CD8-positive, alpha-beta memory T cell (primary cell): ENCODE results near the gene CYLD. TPM values are rescaled to one million over a fixed set of nuclear protein-coding genes. Genes with fewer than 3 reads are reported as not detected.

Experiments used
- CTCF ChIA-PET: fragments of 350-600 bp; sonication (Branson Sonifier 250); formaldehyde crosslinking; loops from one replicate; lab custom pipeline; 2021; ENCODE audit warnings: antibody characterized with exemption; lab: Charles Lee
- POLR2A ChIA-PET: fragments of 350-600 bp; sonication (Branson Sonifier 250); formaldehyde crosslinking; loops from one replicate; lab custom pipeline; 2021; ENCODE audit warnings: antibody characterized with exemption; lab: Charles Lee
- DNase-seq, 5 donors: peaks; one replicate each; pipeline versions ENCODE4 v3.0.0 to v3.0.0-alpha.2; 2020 to 2022; ENCODE audit warnings: mixed read lengths in 1 of 5
- H3K27ac ChIP-seq: one replicate; pipeline ENCODE4 v1.7.0; 2013; ENCODE audit warnings: low read depth, mild to moderate bottlenecking, low read length, moderate library complexity
- H3K27me3 ChIP-seq: 2 replicates; pipeline ENCODE4 v1.7.0; 2013; ENCODE audit warnings: low read length, mild to moderate bottlenecking; ENCODE audit not compliant: insufficient read depth, poor library complexity, severe bottlenecking
- H3K36me3 ChIP-seq: 2 replicates; pipeline ENCODE4 v1.7.0; 2013; ENCODE audit warnings: mild to moderate bottlenecking, low read length, moderate library complexity; ENCODE audit not compliant: insufficient read depth
- H3K4me1 ChIP-seq: 2 replicates; pipeline ENCODE4 v1.7.0; 2013; ENCODE audit warnings: mild to moderate bottlenecking, low read length, moderate library complexity; ENCODE audit not compliant: insufficient read depth
- H3K4me3 ChIP-seq: 2 replicates; pipeline ENCODE4 v1.7.0; 2013; ENCODE audit warnings: mild to moderate bottlenecking, low read length
- H3K9me3 ChIP-seq: 2 replicates; pipeline ENCODE4 v1.7.0; 2013; ENCODE audit warnings: mild to moderate bottlenecking, low read length
- H3K27ac Mint-ChIP-seq, 8 donors: one replicate each; pipeline ENCODE4 v1.8.0; 2020 to 2021; ENCODE audit warnings: mixed read lengths in 8 of 8, mild to moderate bottlenecking in 6 of 8, inconsistent platforms in 3 of 8, moderate library complexity in 3 of 8
- H3K27me3 Mint-ChIP-seq, 2 donors: one replicate each; pipeline ENCODE4 v1.8.0; 2020 to 2021; ENCODE audit warnings: mixed read lengths in 2 of 2, mild to moderate bottlenecking in 1 of 2, moderate library complexity in 1 of 2
- H3K36me3 Mint-ChIP-seq, 3 donors: one replicate each; pipeline ENCODE4 v1.8.0; 2020 to 2021; ENCODE audit warnings: mixed read lengths in 3 of 3, inconsistent platforms in 1 of 3, mild to moderate bottlenecking in 1 of 3
- H3K4me1 Mint-ChIP-seq, 3 donors: one replicate each; pipeline ENCODE4 v1.8.0; 2020 to 2021; ENCODE audit warnings: mixed read lengths in 3 of 3, inconsistent platforms in 1 of 3, mild to moderate bottlenecking in 1 of 3
- H3K4me3 Mint-ChIP-seq, 7 donors: one replicate each; pipeline ENCODE4 v1.8.0; 2020 to 2021; ENCODE audit warnings: mixed read lengths in 7 of 7, mild to moderate bottlenecking in 6 of 7, moderate library complexity in 4 of 7, inconsistent platforms in 2 of 7
- H3K9me3 Mint-ChIP-seq, 5 donors: one replicate each; pipeline ENCODE4 v1.8.0; 2020 to 2022; ENCODE audit warnings: mixed read lengths in 5 of 5, mild to moderate bottlenecking in 3 of 5, moderate library complexity in 2 of 5, inconsistent platforms in 1 of 5
- polyA plus RNA-seq: library from polyadenylated mRNA; unstranded; fragments of 300-500 nt; fragmentation: Illumina TruSeq; gene quantifications from one replicate; pipeline ENCODE4 v1.2.3, GENCODE V29; 2021
- total RNA-seq, 2 experiments: library from RNA; stranded (reverse); gene quantifications; one replicate each; pipeline ENCODE4 v1.2.3, GENCODE V29; 2021

The CYLD gene
- total and polyA plus RNA-seq, 3 experiments from 2014 or later: 105 to 152 (median 144) TPM

DNA sequence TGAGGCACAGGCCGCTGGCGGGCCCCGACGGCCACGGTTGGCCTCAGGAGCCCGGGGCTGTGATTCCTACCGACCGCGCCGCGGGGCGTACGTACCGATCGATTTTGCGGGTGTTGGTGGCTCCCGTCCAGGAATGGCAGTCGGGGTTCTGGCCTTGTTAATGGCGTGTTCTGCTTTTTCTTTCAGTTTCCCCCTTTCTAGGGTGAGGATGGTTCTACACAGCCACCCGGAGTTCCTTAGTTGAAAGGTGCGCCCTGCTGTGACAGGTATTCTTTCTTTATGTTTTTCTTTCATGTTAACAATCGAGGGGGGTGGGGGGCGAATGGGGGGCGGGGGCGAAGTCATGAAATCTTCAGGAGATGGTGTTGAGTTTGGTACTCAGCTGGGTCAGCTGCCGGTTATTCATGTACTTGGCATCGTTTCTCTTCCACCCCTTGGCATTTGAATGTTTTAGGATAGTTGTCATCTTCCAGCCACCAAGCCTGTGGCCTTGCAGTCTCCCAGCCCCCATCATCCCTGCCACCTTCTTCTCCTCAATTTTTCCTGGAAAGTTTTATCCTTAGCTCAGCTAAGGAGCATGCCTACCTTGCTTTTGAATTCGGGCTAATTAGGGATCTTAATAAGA, 802 bp downstream of the CYLD start:
- peak overlapping the region; percentile 91 to 99 (median 96) for H3K4me3 Mint-ChIP-seq
- POLR2A ChIA-PET: interaction anchor here (1.6 kb wide), 1 partner anchor 62 kb away, joined by 4 read pairs; the partner anchor contains the start of gene SNX20

DNA sequence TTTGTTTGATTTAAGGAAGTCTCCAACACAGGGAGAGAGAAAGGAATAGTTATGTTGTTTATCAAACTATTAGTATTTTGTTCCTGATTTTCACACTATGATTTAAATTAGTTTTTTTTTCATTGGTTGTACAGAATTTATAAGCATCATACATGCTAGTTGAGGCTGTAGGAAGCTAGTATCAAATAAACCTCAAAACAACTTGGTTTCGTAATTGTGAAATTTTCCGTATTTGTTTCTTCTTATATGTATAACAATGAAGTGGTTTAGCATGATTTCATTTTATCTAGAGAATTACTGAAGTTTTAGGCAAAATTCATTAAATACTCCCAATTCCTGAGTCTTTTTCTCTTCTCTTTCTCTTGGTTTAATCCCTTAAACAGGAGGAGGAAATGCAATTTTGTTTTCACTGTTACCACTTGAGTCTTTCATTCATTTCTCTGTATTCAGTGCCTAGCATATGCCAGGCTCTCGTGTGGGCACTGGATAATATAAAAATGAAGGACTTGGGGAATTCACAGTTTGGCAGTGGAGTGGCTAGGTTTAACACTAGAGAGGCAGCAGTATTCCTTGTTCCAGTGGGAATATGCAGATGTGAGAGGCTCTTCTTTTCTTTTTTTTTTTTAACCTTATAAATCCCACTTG, 1.8 kb downstream of the CYLD start:
- peak overlapping the region; percentile 12 for H3K27ac ChIP-seq
- DNase-seq: no peak
- Mint-ChIP-seq H3K4me1 (peaks cover 51 to 66% (median 63%) of the 10 kb centered on the region in 3 donors), H3K9me3 (no peaks in the 10 kb centered on the region), H3K27me3 (peaks cover 0 to 4% of the 10 kb centered on the region in 2 donors), H3K27ac (peak overlapping the region; percentile 95 to 100 (median 98)), H3K4me3 (peak overlapping the region; percentile 91 to 99 (median 96)), H3K36me3 (peaks cover 5 to 43% (median 17%) of the 10 kb centered on the region in 3 donors)
- no peaks in the 10 kb centered on the region for H3K9me3 ChIP-seq
- H3K36me3 ChIP-seq: no peaks in the 10 kb centered on the region
- no peaks in the 10 kb centered on the region for H3K27me3 ChIP-seq
- ChIA-PET POLR2A (interaction anchor here (0.8 to 1.6 kb wide), 3 partner anchors 59 to 77 kb away, joined by 3 to 5 read pairs (median 4); partner anchors contain the start of gene SNX20), CTCF (interaction anchor here (0.7 to 3.3 kb wide), 9 partner anchors 24 to 374 kb away, joined by 3 to 39 read pairs (median 3); no protein-coding TSS in a partner anchor)
- peaks cover 44% of the 10 kb centered on the region for H3K4me1 ChIP-seq
- H3K4me3 ChIP-seq: peak overlapping the region; percentile 83

More for the DNA sequence above, 802 bp downstream of the CYLD start:
- peaks cover 5 to 42% (median 17%) of the 10 kb centered on the region in 3 donors for H3K36me3 Mint-ChIP-seq
- Histone ChIP-seq H3K4me3 (peak overlapping the region; percentile 83), H3K27ac (peak overlapping the region; percentile 96), H3K9me3 (no peaks in the 10 kb centered on the region), H3K27me3 (no peaks in the 10 kb centered on the region), H3K4me1 (peaks cover 37% of the 10 kb centered on the region), H3K36me3 (no peaks in the 10 kb centered on the region)
- CTCF ChIA-PET: interaction anchor here (3.3 kb wide), 1 partner anchor 76 kb away, joined by 39 read pairs; no protein-coding TSS in a partner anchor
- H3K27me3 Mint-ChIP-seq: peaks cover 0 to 4% of the 10 kb centered on the region in 2 donors
- peak overlapping the region; percentile 95 to 100 (median 98) for H3K27ac Mint-ChIP-seq
- peaks cover 48 to 60% (median 57%) of the 10 kb centered on the region in 3 donors for H3K4me1 Mint-ChIP-seq
- DNase-seq: peak; percentile 49 to 82 (median 68)
- no peaks in the 10 kb centered on the region for H3K9me3 Mint-ChIP-seq

DNA sequence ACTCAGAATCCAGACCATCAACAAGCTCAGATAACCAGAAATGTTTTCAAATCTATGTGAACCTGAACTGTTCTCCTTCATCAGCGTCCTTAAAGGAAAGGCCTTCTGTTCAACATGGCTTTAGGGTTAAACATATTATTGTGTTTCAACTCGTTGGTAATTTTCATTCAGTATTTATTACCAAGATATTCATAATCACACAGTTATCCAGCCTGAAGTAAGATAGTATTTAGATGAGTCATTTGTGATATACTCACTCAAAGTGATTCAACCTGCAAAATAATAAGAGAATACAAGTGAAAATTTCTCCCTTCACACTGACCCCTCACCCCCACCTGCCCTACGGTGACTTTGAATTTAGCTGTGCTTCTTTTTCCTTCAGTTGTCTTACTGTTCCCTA, 3.0 kb downstream of the CYLD start:
- H3K9me3 Mint-ChIP-seq: no peaks in the 10 kb centered on the region
- ChIA-PET POLR2A (interaction anchor here (0.6 to 1.3 kb wide), 10 partner anchors 29 to 724 kb away, joined by 3 to 11 read pairs (median 4); partner anchors contain the start of gene SNX20), CTCF (interaction anchor here (0.8 to 3.3 kb wide), 11 partner anchors 29 to 720 kb away, joined by 3 to 39 read pairs (median 5); partner anchors contain the start of genes CNEP1R1 and SNX20)
- DNase-seq: no peak
- Histone ChIP-seq H3K27me3 (no peaks in the 10 kb centered on the region), H3K4me3 (peak overlapping the region; percentile 83), H3K9me3 (no peaks in the 10 kb centered on the region), H3K27ac (no peak overlapping the region), H3K36me3 (no peaks in the 10 kb centered on the region), H3K4me1 (peaks cover 54% of the 10 kb centered on the region)
- H3K4me3 Mint-ChIP-seq: peak overlapping the region; percentile 91 to 99 (median 96)
- H3K27me3 Mint-ChIP-seq: peaks cover 0 to 4% of the 10 kb centered on the region in 2 donors
- peaks cover 10 to 47% (median 16%) of the 10 kb centered on the region in 3 donors for H3K36me3 Mint-ChIP-seq
- H3K27ac Mint-ChIP-seq: peak overlapping the region; percentile 92 to 99 (median 98)
- H3K4me1 Mint-ChIP-seq: peaks cover 58 to 78% (median 73%) of the 10 kb centered on the region in 3 donors

DNA sequence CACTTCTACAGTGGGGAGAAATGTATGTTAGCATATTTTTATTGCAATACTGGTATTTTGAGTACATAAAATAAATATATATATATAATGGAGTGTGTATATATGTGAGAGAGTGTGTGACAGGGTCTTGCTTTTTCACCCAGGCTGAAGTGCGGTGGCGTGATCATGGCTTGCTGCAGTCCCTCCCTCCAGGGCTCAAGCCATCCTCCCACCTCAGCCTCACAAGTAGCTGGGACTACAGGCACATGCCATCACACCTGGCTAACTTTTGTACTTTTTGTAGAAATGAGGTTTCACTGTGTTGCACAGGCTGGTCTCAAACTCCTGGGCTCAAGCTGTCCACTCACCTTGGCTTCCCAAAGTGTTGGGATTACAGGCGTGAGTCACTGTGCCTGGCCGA, 4.1 kb downstream of the CYLD start:
- POLR2A ChIA-PET: interaction anchor here (1.3 to 2.0 kb wide), 2 partner anchors 65 to 66 kb away, joined by 10 to 11 read pairs; partner anchors contain the start of gene SNX20
- no peaks in the 10 kb centered on the region for H3K27me3 ChIP-seq
- DNase-seq: no peak

DNA sequence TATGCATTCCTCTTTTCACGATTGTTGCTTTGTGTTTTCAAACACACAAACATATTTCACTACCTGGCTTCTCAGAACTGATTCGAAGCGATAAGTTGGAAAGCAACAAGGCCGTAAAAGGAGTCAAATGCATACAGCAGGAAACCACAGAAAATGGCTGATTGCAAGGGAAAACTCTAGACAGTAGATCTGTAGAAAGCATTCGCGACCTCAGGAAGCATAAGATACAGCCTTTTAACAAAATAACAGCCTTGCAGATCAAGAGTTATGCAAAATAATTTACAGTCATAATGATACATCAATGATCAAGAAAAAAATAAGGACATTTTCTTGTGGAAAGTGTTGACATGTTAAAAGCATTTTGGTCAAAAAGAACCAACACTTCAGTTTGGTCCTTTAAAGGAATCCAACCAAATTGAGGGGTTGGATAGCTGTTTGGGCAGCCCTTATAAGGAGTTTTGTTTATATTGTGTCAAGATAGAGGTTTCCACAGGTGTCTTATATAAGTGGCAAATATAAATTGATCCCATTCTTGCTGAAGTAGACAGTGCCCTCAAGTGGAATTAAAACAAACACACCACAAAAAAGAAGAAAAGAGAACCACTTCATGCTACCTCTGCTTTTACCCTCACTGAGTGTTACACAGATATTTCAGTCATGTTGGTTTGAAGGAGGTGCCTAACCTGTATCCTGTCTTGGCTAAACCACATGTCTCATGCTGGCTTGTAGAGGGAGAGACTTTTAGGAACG, 5.5 kb downstream of the CYLD start:
- H3K9me3 ChIP-seq: no peaks in the 10 kb centered on the region
- H3K4me3 ChIP-seq: peak overlapping the region; percentile 49
- H3K27me3 ChIP-seq: no peaks in the 10 kb centered on the region
- Mint-ChIP-seq H3K36me3 (peaks cover 10 to 65% (median 19%) of the 10 kb centered on the region in 3 donors), H3K9me3 (no peaks in the 10 kb centered on the region), H3K4me3 (peak overlapping the region; percentile 80 to 99 (median 96)), H3K27me3 (peaks cover 0 to 3% of the 10 kb centered on the region in 2 donors), H3K27ac (peak overlapping the region; percentile 34 to 99 (median 94)), H3K4me1 (peaks cover 62 to 87% (median 82%) of the 10 kb centered on the region in 3 donors)
- ChIA-PET CTCF (interaction anchor here (0.9 to 3.3 kb wide), 19 partner anchors 9 to 537 kb away, joined by 3 to 37 read pairs (median 4); partner anchors contain the start of gene SNX20), POLR2A (interaction anchor here (0.7 to 2.0 kb wide), 4 partner anchors 25 to 72 kb away, joined by 3 to 10 read pairs (median 3); partner anchors contain the start of gene SNX20)
- peak overlapping the region; percentile 22 for H3K27ac ChIP-seq
- H3K36me3 ChIP-seq: peaks cover 11% of the 10 kb centered on the region
- DNase-seq: peak in 2 of 5 donors; percentile 59 to 72
- peaks cover 70% of the 10 kb centered on the region for H3K4me1 ChIP-seq

More for the DNA sequence above, 4.1 kb downstream of the CYLD start:
- H3K9me3 ChIP-seq: no peaks in the 10 kb centered on the region
- Mint-ChIP-seq H3K27me3 (peaks cover 0 to 4% of the 10 kb centered on the region in 2 donors), H3K36me3 (peaks cover 10 to 56% (median 19%) of the 10 kb centered on the region in 3 donors), H3K27ac (peak overlapping the region; percentile 92 to 99 (median 98)), H3K4me1 (peaks cover 64 to 82% (median 76%) of the 10 kb centered on the region in 3 donors), H3K4me3 (peak overlapping the region; percentile 91 to 99 (median 96)), H3K9me3 (no peaks in the 10 kb centered on the region)
- H3K4me3 ChIP-seq: peak overlapping the region; percentile 83
- no peak overlapping the region for H3K27ac ChIP-seq
- peaks cover 62% of the 10 kb centered on the region for H3K4me1 ChIP-seq
- CTCF ChIA-PET: interaction anchor here (0.7 to 3.3 kb wide), 17 partner anchors 10 to 721 kb away, joined by 3 to 39 read pairs (median 5); partner anchors contain the start of genes CNEP1R1 and SNX20
- peaks cover 6% of the 10 kb centered on the region for H3K36me3 ChIP-seq

DNA sequence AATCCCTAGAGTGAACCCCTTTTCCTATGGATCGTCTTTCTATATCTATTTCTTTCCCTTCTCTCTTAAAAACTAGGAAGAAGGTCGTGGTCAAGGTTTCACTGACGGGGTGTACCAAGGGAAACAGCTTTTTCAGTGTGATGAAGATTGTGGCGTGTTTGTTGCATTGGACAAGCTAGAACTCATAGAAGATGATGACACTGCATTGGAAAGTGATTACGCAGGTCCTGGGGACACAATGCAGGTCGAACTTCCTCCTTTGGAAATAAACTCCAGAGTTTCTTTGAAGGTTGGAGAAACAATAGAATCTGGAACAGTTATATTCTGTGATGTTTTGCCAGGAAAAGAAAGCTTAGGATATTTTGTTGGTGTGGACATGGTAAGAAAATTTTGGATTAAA, 9.6 kb downstream of the CYLD start:
- Histone ChIP-seq H3K27ac (no peak overlapping the region), H3K4me1 (peaks cover 78% of the 10 kb centered on the region), H3K4me3 (no peak overlapping the region), H3K36me3 (peaks cover 29% of the 10 kb centered on the region), H3K9me3 (no peaks in the 10 kb centered on the region), H3K27me3 (no peaks in the 10 kb centered on the region)
- ChIA-PET CTCF (interaction anchor here (1.0 to 4.1 kb wide), 3 partner anchors 55 to 84 kb away, joined by 4 to 12 read pairs (median 5); no protein-coding TSS in a partner anchor), POLR2A (interaction anchor here (0.6 kb wide), 1 partner anchor 10 kb away, joined by 3 read pairs; the partner anchor contains the start of gene CYLD)
- Mint-ChIP-seq H3K9me3 (no peaks in the 10 kb centered on the region), H3K36me3 (peaks cover 14 to 75% (median 19%) of the 10 kb centered on the region in 3 donors), H3K27me3 (no peaks in the 10 kb centered on the region), H3K27ac (peak overlapping the region in 6 of 8 donors; percentile 12 to 74 (median 42)), H3K4me3 (peak overlapping the region in 4 of 7 donors; percentile 19 to 32 (median 23)), H3K4me1 (peaks cover 60 to 92% (median 86%) of the 10 kb centered on the region in 3 donors)
- DNase-seq: no peak
